ENCODE results near the gene GRM7.

- no peak for TF ChIP-seq CTCF (conservative IDR thresholded peaks at IDR 0.05; ENCODE audit: low read depth in 2 of 2)
- TF ChIP-seq CREB1 (CRISPR knock-in tag; IDR thresholded peaks at IDR 0.05; ENCODE audit: low read depth), result no peak
- TF ChIP-seq EZH2phosphoT487 (IDR thresholded peaks at IDR 0.05; ENCODE audit: unreplicated experiment), result no peak
- TF ChIP-seq POLR2AphosphoS5 (IDR thresholded peaks at IDR 0.05; ENCODE audit: low read depth), result no peak
- TF ChIP-seq ETS1 (IDR thresholded peaks at IDR 0.05), result no peak
- TF ChIP-seq EZH2 (IDR thresholded peaks at IDR 0.05; ENCODE audit: low read depth, unreplicated experiment), result no peak
- no peak for TF ChIP-seq REST (IDR thresholded peaks at IDR 0.05; ENCODE audit: unreplicated experiment)
- TF ChIP-seq JUNB (IDR thresholded peaks at IDR 0.05; ENCODE audit: unreplicated experiment), result no peak
- no peak for TF ChIP-seq NANOG (IDR thresholded peaks at IDR 0.05; ENCODE audit: borderline replicate concordance)
- no peak for TF ChIP-seq ZNF331 (CRISPR knock-in tag; IDR thresholded peaks at IDR 0.05; ENCODE audit: low read depth)
These were observed 540.5 kb downstream of the GRM7 start for GRCh38 chr3:7401418-7401817.
